Activated naive CD4-positive, alpha-beta T cell treated with anti-CD3 and anti-CD28 coated beads, Interleukin-2, amount 50 U/mL, for 16 hours (primary cell): ENCODE measurements around the gene IFNA16.
A peak's percentile ranks its signal among the peaks of the same experiment; 100 is the strongest.
"Not testable (repeated sequence)": the region's sequence is repeated elsewhere in the genome, so short reads cannot be mapped to it uniquely, and the experiment has no call there.

ENCODE experiments used
- DNase-seq: peaks from one replicate; pipeline ENCODE4 v3.0.0-alpha.2; 2020

The IFNA16 gene

GRCh38 chr9:21194867-21195776 lies 22.0 kb downstream of the IFNA16 start:
- peak; percentile 26 for DNase-seq

GRCh38 chr9:21187487-21187886 lies 29.6 kb downstream of the IFNA16 start, which contains the start of gene IFNA4:
Gene IFNA4 (minus strand): TSS chr9:21187587. CDS start chr9:21187531, 56 bp downstream.
- not testable (repeated sequence) for DNase-seq

- not testable (repeated sequence) for DNase-seq
Observed at GRCh38 chr9:21182810-21183736, 34.0 kb downstream of the IFNA16 start.

GRCh38 chr9:21174671-21175070 lies 42.4 kb downstream of the IFNA16 start:
- no peak for DNase-seq

- DNase-seq, result no peak
Observed at GRCh38 chr9:21172156-21172555, 45.0 kb downstream of the IFNA16 start.

- DNase-seq, result no peak
Observed at GRCh38 chr9:21171351-21171750, 45.8 kb downstream of the IFNA16 start.

- not testable (repeated sequence) for DNase-seq
Observed at GRCh38 chr9:21166560-21166959, 50.6 kb downstream of the IFNA16 start, which contains the start of gene IFNA21. Gene IFNA21 (minus strand): TSS chr9:21166660. CDS start chr9:21166612, 48 bp downstream.
